Measurements from ENCODE around the gene DISC1. TPM values are rescaled to one million over a fixed set of nuclear protein-coding genes. Genes with fewer than 3 reads are reported as not detected.

DISC1 gene
- total RNA-seq, 1 donor from 2014 or later: 4.7 TPM

GRCh38 chr1:231601824-231602672 is 24.5 kb upstream of the DISC1 start:
- Mint-ChIP-seq H3K4me1 (ENCODE audit: unreplicated experiment) (peaks cover 9% of the 10 kb centered on the region), H3K27ac (no peak overlapping the region), H3K9me3 (no peaks in the 10 kb centered on the region), H3K36me3 (no peaks in the 10 kb centered on the region), H3K4me3 (no peak overlapping the region), H3K27me3 (peaks cover 9% of the 10 kb centered on the region)
- no peak for DNase-seq (ENCODE audit: extremely low spot score, unreplicated experiment)
- no peak for TF ChIP-seq CTCF (conservative IDR thresholded peaks at IDR 0.05)

- TF ChIP-seq CTCF (conservative IDR thresholded peaks at IDR 0.05): no peak
- no peaks in the 10 kb centered on the region for H3K9me3 Mint-ChIP-seq
These were observed 24.0 kb upstream of the DISC1 start for GRCh38 chr1:231602673-231602984.

GRCh38 chr1:231603598-231604275 is 22.9 kb upstream of the DISC1 start:
- no peaks in the 10 kb centered on the region for H3K36me3 Mint-ChIP-seq
- peak overlapping the region; percentile 51 for H3K27ac Mint-ChIP-seq
- TF ChIP-seq CTCF (conservative IDR thresholded peaks at IDR 0.05): peak; percentile 87
- no peak for DNase-seq (ENCODE audit: extremely low spot score, unreplicated experiment)
- H3K4me1 Mint-ChIP-seq (ENCODE audit: unreplicated experiment): peaks cover 9% of the 10 kb centered on the region
- no peaks in the 10 kb centered on the region for H3K9me3 Mint-ChIP-seq
- H3K27me3 Mint-ChIP-seq: peaks cover 13% of the 10 kb centered on the region
- peak overlapping the region; percentile 85 for H3K4me3 Mint-ChIP-seq

More at GRCh38 chr1:231602673-231602984, 24.0 kb upstream of the DISC1 start:
- Mint-ChIP-seq H3K27me3 (peaks cover 11% of the 10 kb centered on the region), H3K36me3 (no peaks in the 10 kb centered on the region), H3K4me3 (no peak overlapping the region), H3K27ac (no peak overlapping the region), H3K4me1 (ENCODE audit: unreplicated experiment) (peaks cover 9% of the 10 kb centered on the region)
- no peak for DNase-seq (ENCODE audit: extremely low spot score, unreplicated experiment)

GRCh38 chr1:231604276-231604621 is 22.3 kb upstream of the DISC1 start:
- Mint-ChIP-seq H3K9me3 (no peaks in the 10 kb centered on the region), H3K27me3 (peaks cover 13% of the 10 kb centered on the region), H3K4me3 (no peak overlapping the region), H3K4me1 (ENCODE audit: unreplicated experiment) (peaks cover 9% of the 10 kb centered on the region), H3K27ac (no peak overlapping the region), H3K36me3 (no peaks in the 10 kb centered on the region)
- no peak for DNase-seq (ENCODE audit: extremely low spot score, unreplicated experiment)
- peak; percentile 37 for TF ChIP-seq CTCF (conservative IDR thresholded peaks at IDR 0.05)

GRCh38 chr1:231605149-231606100 is 21.2 kb upstream of the DISC1 start:
- no peaks in the 10 kb centered on the region for H3K36me3 Mint-ChIP-seq
- no peak overlapping the region for H3K27ac Mint-ChIP-seq
- H3K9me3 Mint-ChIP-seq: no peaks in the 10 kb centered on the region
- peaks cover 20% of the 10 kb centered on the region for H3K27me3 Mint-ChIP-seq
- H3K4me3 Mint-ChIP-seq: no peak overlapping the region
- no peak for DNase-seq (ENCODE audit: extremely low spot score, unreplicated experiment)
- TF ChIP-seq CTCF (conservative IDR thresholded peaks at IDR 0.05): no peak
- H3K4me1 Mint-ChIP-seq (ENCODE audit: unreplicated experiment): peaks cover 9% of the 10 kb centered on the region
